Keratinocyte (primary cell): ENCODE results near the gene RPL32. TPM values are rescaled to one million over a fixed set of nuclear protein-coding genes. Genes with fewer than 3 reads are reported as not detected.

Experiments used
- DNase-seq: peaks from one replicate; pipeline ENCODE4 v3.0.0-alpha.2; 2011; ENCODE audit warnings: low read depth, missing footprints, low spot score
- FAIRE-seq: peaks from 2 replicates; lab custom pipeline; 2011; peaks lifted over from hg19 to GRCh38; lab: Jason Lieb, UNC
- H2AFZ ChIP-seq: 2 replicates; pipeline ENCODE4 v1.6.0; 2012; ENCODE audit warnings: low read length, control low read depth, inconsistent platforms; ENCODE audit not compliant: control insufficient read depth
- H3K27ac ChIP-seq: 2 replicates; pipeline ENCODE4 v1.5.1; 2011; ENCODE audit warnings: low read length; ENCODE audit not compliant: control insufficient read depth, insufficient read depth
- H3K27me3 ChIP-seq: 3 replicates; pipeline ENCODE4 v1.6.0; 2011; ENCODE audit warnings: low read length; ENCODE audit not compliant: control insufficient read depth, insufficient read depth; ENCODE audit errors: extremely low read depth
- H3K36me3 ChIP-seq, 2 experiments: 2 replicates in 1 of 2; 3 replicates in 1 of 2; pipeline ENCODE4 v1.5.1; 2011; ENCODE audit warnings: low read length in 2 of 2, mild to moderate bottlenecking in 1 of 2; ENCODE audit not compliant: control insufficient read depth in 2 of 2, insufficient read depth in 2 of 2; ENCODE audit errors: extremely low read depth in 1 of 2
- H3K4me1 ChIP-seq: 3 replicates; pipeline ENCODE4 v1.5.1; 2011; ENCODE audit warnings: low read length; ENCODE audit not compliant: control insufficient read depth, insufficient read depth; ENCODE audit errors: extremely low read depth
- H3K4me2 ChIP-seq: 3 replicates; pipeline ENCODE4 v1.6.0; 2011; ENCODE audit warnings: low read depth, low read length; ENCODE audit not compliant: control insufficient read depth, insufficient read depth; ENCODE audit errors: extremely low read depth
- H3K4me3 ChIP-seq, 3 experiments: fragments of 200-600 bp in 1 of 3; sonication (generic) in 1 of 3; 2 replicates in 2 of 3; 3 replicates in 1 of 3; pipeline ENCODE4 v1.5.1; 2011 to 2016; ENCODE audit warnings: low read length in 3 of 3, mild to moderate bottlenecking in 3 of 3, control low read depth in 2 of 3, inconsistent platforms in 1 of 3, low read depth in 1 of 3, mixed read lengths in 1 of 3, mixed run types in 1 of 3, moderate library complexity in 1 of 3; ENCODE audit not compliant: control insufficient read depth in 2 of 3, insufficient read depth in 2 of 3; ENCODE audit errors: extremely low read depth in 1 of 3
- H3K79me2 ChIP-seq: 2 replicates; pipeline ENCODE4 v1.6.0; 2012; ENCODE audit warnings: low read length; ENCODE audit not compliant: control insufficient read depth, insufficient read depth
- H3K9ac ChIP-seq: 3 replicates; pipeline ENCODE4 v1.6.0; 2011; ENCODE audit warnings: low read length; ENCODE audit not compliant: control insufficient read depth, insufficient read depth; ENCODE audit errors: extremely low read depth
- H3K9me1 ChIP-seq: 3 replicates; pipeline ENCODE4 v1.6.0; 2011; ENCODE audit warnings: low read length; ENCODE audit not compliant: control insufficient read depth, insufficient read depth; ENCODE audit errors: extremely low read depth
- H3K9me3 ChIP-seq: 2 replicates; pipeline ENCODE4 v1.5.1; 2012; ENCODE audit warnings: low read depth, low read length; ENCODE audit not compliant: control insufficient read depth
- H4K20me1 ChIP-seq: 3 replicates; pipeline ENCODE4 v1.6.0; 2011; ENCODE audit warnings: low read length; ENCODE audit not compliant: control insufficient read depth, insufficient read depth; ENCODE audit errors: extremely low read depth
- CTCF ChIP-seq, 3 experiments: IDR thresholded peaks in 1 of 3; conservative IDR thresholded peaks in 1 of 3; optimal IDR thresholded peaks in 1 of 3; 2 replicates in 2 of 3; 3 replicates in 1 of 3; pipeline versions ENCODE3 to v1.5.1; 2011; ENCODE audit warnings: low read length in 3 of 3, mild to moderate bottlenecking in 3 of 3, moderate library complexity in 2 of 3, control low read depth in 1 of 3, inconsistent platforms in 1 of 3; ENCODE audit not compliant: insufficient read depth in 2 of 3; ENCODE audit errors: extremely low read depth in 1 of 3
- EZH2 ChIP-seq: IDR thresholded peaks from one replicate; pipeline ENCODE4 v1.6.1; 2012; ENCODE audit warnings: inconsistent platforms, mild to moderate bottlenecking, low read length, moderate library complexity
- dilution Hi-C: fragments of 300-500 bp; cut with MboI; formaldehyde crosslinking; loops from one replicate; pipeline ENCODE4 v1.7.0; 2020; ENCODE audit warnings: low sequenced_read_pairs; ENCODE audit not compliant: extremely low pct_ligation_motif_present
- polyA plus RNA-seq, 5 experiments: library from polyadenylated mRNA; depleted of rRNA in 3 of 5; stranded (reverse) in 3 of 5; stranded (forward) in 1 of 5; unstranded in 1 of 5; fragments of >200 nt; gene quantifications; 1 replicate in 1 of 5; 2 replicates in 3 of 5; 3 replicates in 1 of 5; pipeline versions ENCODE4 v1.2.1 to v1.2.3, GENCODE V29; 2011 to 2012; ENCODE audit warnings: missing spikeins in 2 of 5, low read depth in 1 of 5, low replicate concordance in 1 of 5

Gene RPL32
- polyA plus RNA-seq, 1 donor (not counting 4 experiments of a cell fraction or from before 2014, with no cell fraction given), result 2,534 TPM

- no peaks in the 10 kb centered on the region for H3K36me3 ChIP-seq
- H4K20me1 ChIP-seq, result no peaks in the 10 kb centered on the region
- dilution Hi-C loops, result no loop called here
- H3K4me2 ChIP-seq, result no peak overlapping the region
- H3K9me1 ChIP-seq, result no peaks in the 10 kb centered on the region
- H3K9me3 ChIP-seq, result peaks cover 8% of the 10 kb centered on the region
- peaks cover 2% of the 10 kb centered on the region for H3K27me3 ChIP-seq
- H3K79me2 ChIP-seq, result no peaks in the 10 kb centered on the region
- no peak for DNase-seq
- no peak overlapping the region for H2AFZ ChIP-seq
- no peak for TF ChIP-seq EZH2
- TF ChIP-seq CTCF (optimal IDR thresholded peaks at IDR 0.05 in 1 of 3, IDR thresholded peaks at IDR 0.05 in 1 of 3, conservative IDR thresholded peaks at IDR 0.05 in 1 of 3; ENCODE audit: extremely low read depth in 1 of 3, insufficient read depth in 2 of 3, low read length in 3 of 3), result no peak
- FAIRE-seq, result no peak
- no peaks in the 10 kb centered on the region for H3K4me1 ChIP-seq
- no peak overlapping the region for H3K4me3 ChIP-seq
- no peak overlapping the region for H3K27ac ChIP-seq
- H3K9ac ChIP-seq, result no peak overlapping the region
Measured at GRCh38 chr3:12862387-12862786, 21.0 kb upstream of the RPL32 start.

- Histone ChIP-seq H3K9me3 (peaks cover 8% of the 10 kb centered on the region), H3K36me3 (no peaks in the 10 kb centered on the region), H3K9ac (no peak overlapping the region), H3K4me3 (no peak overlapping the region), H4K20me1 (no peaks in the 10 kb centered on the region), H2AFZ (no peak overlapping the region), H3K9me1 (no peaks in the 10 kb centered on the region), H3K4me2 (no peak overlapping the region), H3K79me2 (no peaks in the 10 kb centered on the region), H3K4me1 (peaks cover 4% of the 10 kb centered on the region), H3K27ac (no peak overlapping the region), H3K27me3 (peaks cover 2% of the 10 kb centered on the region)
- TF ChIP-seq EZH2, result no peak
- no peak for TF ChIP-seq CTCF (optimal IDR thresholded peaks at IDR 0.05 in 1 of 3, IDR thresholded peaks at IDR 0.05 in 1 of 3, conservative IDR thresholded peaks at IDR 0.05 in 1 of 3; ENCODE audit: extremely low read depth in 1 of 3, insufficient read depth in 2 of 3, low read length in 3 of 3)
- DNase-seq (no peak), FAIRE-seq (no peak)
- dilution Hi-C loops, result no loop called here
Measured at GRCh38 chr3:12861611-12862010, 20.2 kb upstream of the RPL32 start.
